CD4-positive, alpha-beta T cell (primary cell): Measurements from ENCODE around the gene CALM3. TPM values are rescaled to one million over a fixed set of nuclear protein-coding genes. Genes with fewer than 3 reads are reported as not detected.

Experiments used
- ATAC-seq: fragments of 200-7000 bp; cut with Tn5 transposase; one replicate; pipeline ENCODE4 v1.10.0; 2022; ENCODE audit warnings: mild to moderate bottlenecking; ENCODE audit not compliant: poor library complexity
- CTCF ChIA-PET: fragments of 350-600 bp; sonication (Branson Sonifier 250); formaldehyde crosslinking; loops from one replicate; lab custom pipeline; 2021; ENCODE audit warnings: antibody characterized with exemption, inconsistent platforms; lab: Charles Lee
- POLR2A ChIA-PET: fragments of 350-600 bp; sonication (Branson Sonifier 250); formaldehyde crosslinking; loops from one replicate; lab custom pipeline; 2021; ENCODE audit warnings: antibody characterized with exemption, inconsistent platforms; lab: Charles Lee
- DNase-seq, 14 experiments: peaks; one replicate each; pipeline ENCODE4 v3.0.0-alpha.2; 2013 to 2020; ENCODE audit warnings: mixed read lengths in 2 of 14
- H3K27ac ChIP-seq, 2 donors: one replicate each; pipeline versions ENCODE4 v1.5.1 to v1.7.0; 2013; ENCODE audit warnings: low read length in 2 of 2, low read depth in 1 of 2, mild to moderate bottlenecking in 1 of 2
- H3K27me3 ChIP-seq, 2 experiments: 1 replicate in 1 of 2; 2 replicates in 1 of 2; pipeline versions ENCODE4 v1.6.1 to v1.7.0; 2013; ENCODE audit warnings: low read length in 2 of 2, control low read depth in 1 of 2, mild to moderate bottlenecking in 1 of 2, moderate library complexity in 1 of 2; ENCODE audit not compliant: insufficient read depth in 2 of 2, control insufficient read depth in 1 of 2
- H3K36me3 ChIP-seq: one replicate; pipeline ENCODE4 v1.6.1; 2013; ENCODE audit warnings: low read length, control low read depth; ENCODE audit not compliant: insufficient read depth
- H3K4me1 ChIP-seq: one replicate; pipeline ENCODE4 v1.6.1; 2013; ENCODE audit warnings: low read length, control low read depth; ENCODE audit not compliant: insufficient read depth
- H3K4me3 ChIP-seq: one replicate; pipeline ENCODE4 v1.5.1; 2013; ENCODE audit warnings: mild to moderate bottlenecking, low read length, moderate library complexity
- H3K9me3 ChIP-seq, 2 experiments: 1 replicate in 1 of 2; 2 replicates in 1 of 2; pipeline versions ENCODE4 v1.6.1 to v1.7.0; 2013; ENCODE audit warnings: low read length in 2 of 2, mild to moderate bottlenecking in 2 of 2, control low read depth in 1 of 2, moderate library complexity in 1 of 2; ENCODE audit not compliant: control insufficient read depth in 1 of 2, insufficient read depth in 1 of 2
- H3K27ac Mint-ChIP-seq: one replicate; pipeline ENCODE4 v1.8.0; 2020; ENCODE audit warnings: mixed read lengths
- H3K27me3 Mint-ChIP-seq: one replicate; pipeline ENCODE4 v1.8.0; 2021; ENCODE audit warnings: mixed read lengths
- H3K36me3 Mint-ChIP-seq: one replicate; pipeline ENCODE4 v1.8.0; 2021; ENCODE audit warnings: low read depth, mixed read lengths
- H3K4me1 Mint-ChIP-seq: one replicate; pipeline ENCODE4 v1.8.0; 2021; ENCODE audit warnings: low read depth, mixed read lengths
- H3K4me3 Mint-ChIP-seq: one replicate; pipeline ENCODE4 v1.8.0; 2020; ENCODE audit warnings: mild to moderate bottlenecking, mixed read lengths
- H3K9me3 Mint-ChIP-seq: one replicate; pipeline ENCODE4 v1.8.0; 2020; ENCODE audit warnings: mixed read lengths
- CTCF ChIP-seq: fragments of 200-600 bp; IDR thresholded peaks from one replicate; pipeline ENCODE4 v1.8.0; 2022; ENCODE audit warnings: antibody characterized with exemption, mild to moderate bottlenecking
- intact Hi-C, 2 experiments: fragments of 100-400 bp; cut with DNase I in 1 of 2; cut with micrococcal nuclease in 1 of 2; formaldehyde crosslinking; loops; one replicate each; pipeline versions ENCODE4 v1.15.1 to v1.9.0; 2023 to 2025; cut with DNase I, micrococcal nuclease
- total RNA-seq, 174 experiments: library from RNA in 2 of 174; stranded (reverse) in 2 of 174; gene quantifications; one replicate each; pipeline ENCODE4 v1.2.3 and lab custom pipeline; 2021 to 2026

Gene CALM3
- total RNA-seq, 2 experiments from 2014 or later: 169 to 173 TPM

GRCh38 chr19:46580247-46580646 is 20.9 kb upstream of the CALM3 start:
- H3K36me3 ChIP-seq: no peaks in the 10 kb centered on the region
- ChIA-PET POLR2A (interaction anchor here (1.1 kb wide), 1 partner anchor 20 kb away, joined by 3 read pairs; no protein-coding TSS in a partner anchor), CTCF (interaction anchor here (1.6 kb wide), 1 partner anchor 21 kb away, joined by 5 read pairs; the partner anchor contains the start of gene CALM3)
- no peak overlapping the region for H3K4me3 ChIP-seq
- no peaks in the 10 kb centered on the region for H3K27me3 ChIP-seq
- intact Hi-C loops: no loop called here
- Mint-ChIP-seq H3K9me3 (no peaks in the 10 kb centered on the region), H3K27me3 (no peaks in the 10 kb centered on the region), H3K27ac (no peak overlapping the region), H3K4me3 (no peak overlapping the region), H3K36me3 (no peaks in the 10 kb centered on the region), H3K4me1 (peaks cover 19% of the 10 kb centered on the region)
- no peaks in the 10 kb centered on the region for H3K9me3 ChIP-seq
- DNase-seq (no peak), ATAC-seq (no peak)
- H3K4me1 ChIP-seq: peaks cover 8% of the 10 kb centered on the region
- no peak overlapping the region for H3K27ac ChIP-seq
- TF ChIP-seq CTCF: no peak

- intact Hi-C loops: loop anchor here in 1 of 2 experiments (5.0 kb wide), 1 partner anchor 892 kb away; no protein-coding TSS in a partner anchor
- no peaks in the 10 kb centered on the region for H3K36me3 ChIP-seq
- no peak overlapping the region for H3K4me3 Mint-ChIP-seq
- H3K4me1 Mint-ChIP-seq: peaks cover 8% of the 10 kb centered on the region
- ChIA-PET POLR2A (no interaction called here), CTCF (no interaction called here)
- H3K4me3 ChIP-seq: no peak overlapping the region
- no peak overlapping the region for H3K27ac Mint-ChIP-seq
- H3K9me3 ChIP-seq: no peaks in the 10 kb centered on the region
- no peaks in the 10 kb centered on the region for H3K4me1 ChIP-seq
- no peak overlapping the region for H3K27ac ChIP-seq
- DNase-seq (no peak), ATAC-seq (no peak)
- no peaks in the 10 kb centered on the region for H3K36me3 Mint-ChIP-seq
- H3K27me3 Mint-ChIP-seq: no peaks in the 10 kb centered on the region
- TF ChIP-seq CTCF: no peak
- H3K27me3 ChIP-seq: no peaks in the 10 kb centered on the region
- no peaks in the 10 kb centered on the region for H3K9me3 Mint-ChIP-seq
Measured at GRCh38 chr19:46585539-46585938, 15.6 kb upstream of the CALM3 start.

GRCh38 chr19:46586294-46586693 is 14.8 kb upstream of the CALM3 start:
- ChIA-PET POLR2A (no interaction called here), CTCF (no interaction called here)
- Mint-ChIP-seq H3K27ac (no peak overlapping the region), H3K9me3 (no peaks in the 10 kb centered on the region), H3K4me1 (peaks cover 8% of the 10 kb centered on the region), H3K27me3 (no peaks in the 10 kb centered on the region), H3K36me3 (no peaks in the 10 kb centered on the region), H3K4me3 (no peak overlapping the region)
- Histone ChIP-seq H3K4me1 (no peaks in the 10 kb centered on the region), H3K9me3 (no peaks in the 10 kb centered on the region), H3K27ac (no peak overlapping the region), H3K27me3 (no peaks in the 10 kb centered on the region), H3K36me3 (no peaks in the 10 kb centered on the region), H3K4me3 (no peak overlapping the region)
- intact Hi-C loops: loop anchor here in 1 of 2 experiments (5.0 kb wide), 1 partner anchor 891 kb away; no protein-coding TSS in a partner anchor
- no peak for ATAC-seq
- TF ChIP-seq CTCF: no peak
- no peak for DNase-seq
